OCI-LY7 (cell line): ENCODE results near the gene GAB1. TPM values are rescaled to one million over a fixed set of nuclear protein-coding genes. Genes with fewer than 3 reads are reported as not detected.
A peak's percentile ranks its signal among the peaks of the same experiment; 100 is the strongest.

ENCODE experiments used
- BruUV-seq: library from RNA; stranded (reverse); fragments of 400-500 nt; replicated peaks from 2 replicates; lab custom pipeline; 2021; lab: Mats Ljungman, UMichigan
- CTCF ChIA-PET: fragments of 300-600 bp; sonication (Branson Sonifier 250); formaldehyde crosslinking; loops from one replicate; lab custom pipeline; 2022; ENCODE audit warnings: antibody characterized with exemption; ENCODE audit not compliant: unreplicated experiment; lab: Charles Lee
- POLR2A ChIA-PET: fragments of 300-600 bp; sonication (Branson Sonifier 250); formaldehyde crosslinking; loops from one replicate; lab custom pipeline; 2022; ENCODE audit warnings: antibody characterized with exemption; lab: Charles Lee
- DNase-seq: peaks from one replicate; pipeline ENCODE4 v3.0.0-alpha.2; 2015; ENCODE audit warnings: low spot score
- H2AFZ ChIP-seq: fragments of 200-600 bp; sonication (generic), shearing (Covaris generic); 2 replicates; pipeline ENCODE4 v1.6.1; 2014; ENCODE audit warnings: mild to moderate bottlenecking, antibody characterized with exemption, low read length, moderate library complexity
- H3K27ac ChIP-seq: fragments of 200-600 bp; sonication (generic); 2 replicates; pipeline ENCODE4 v1.5.1; 2014; ENCODE audit warnings: mixed run types, low read depth, mild to moderate bottlenecking, moderate library complexity, low read length, inconsistent platforms; ENCODE audit not compliant: poor library complexity, severe bottlenecking
- H3K36me3 ChIP-seq: fragments of 200-600 bp; sonication (generic); 2 replicates; pipeline ENCODE4 v1.6.1; 2014; ENCODE audit warnings: mild to moderate bottlenecking, antibody characterized with exemption, low read length, moderate library complexity, mixed read lengths; ENCODE audit not compliant: insufficient read depth
- H3K4me1 ChIP-seq: fragments of 200-600 bp; sonication (generic); 2 replicates; pipeline ENCODE4 v1.5.1; 2014; ENCODE audit warnings: mild to moderate bottlenecking, low read length; ENCODE audit not compliant: insufficient read depth, poor library complexity, severe bottlenecking
- H3K4me2 ChIP-seq: fragments of 200-600 bp; sonication (generic); 2 replicates; pipeline ENCODE4 v1.6.1; 2014; ENCODE audit warnings: mild to moderate bottlenecking, low read length
- H3K4me3 ChIP-seq: fragments of 200-600 bp; sonication (generic); 2 replicates; pipeline ENCODE4 v1.5.1; 2014; ENCODE audit warnings: mild to moderate bottlenecking, low read depth, low read length; ENCODE audit not compliant: poor library complexity, severe bottlenecking
- H3K79me2 ChIP-seq: fragments of 200-600 bp; sonication (generic); 2 replicates; pipeline ENCODE4 v1.6.1; 2016; ENCODE audit warnings: low read depth, mild to moderate bottlenecking, low read length, moderate library complexity, mixed read lengths; ENCODE audit not compliant: insufficient read depth
- H3K9me2 ChIP-seq: fragments of 200-600 bp; sonication (generic); 2 replicates; pipeline ENCODE4 v1.6.1; 2016; ENCODE audit warnings: mild to moderate bottlenecking, low read length, mixed read lengths; ENCODE audit not compliant: insufficient read depth
- H3K9me3 ChIP-seq: fragments of 200-600 bp; sonication (generic); 2 replicates; pipeline ENCODE4 v1.6.1; 2014; ENCODE audit warnings: mild to moderate bottlenecking, mixed run types, low read length, mixed read lengths
- H4K20me1 ChIP-seq: fragments of 200-600 bp; sonication (generic); 2 replicates; pipeline ENCODE4 v1.6.1; 2014; ENCODE audit warnings: mild to moderate bottlenecking, antibody characterized with exemption, low read length, moderate library complexity, mixed read lengths; ENCODE audit not compliant: insufficient read depth
- CTCF ChIP-seq: fragments of 200-600 bp; sonication (generic); conservative IDR thresholded peaks from 2 replicates; pipeline ENCODE4 v1.5.1; 2014; ENCODE audit warnings: mild to moderate bottlenecking, antibody characterized with exemption, low read length, moderate library complexity, mixed read lengths
- EZH2phosphoT487 ChIP-seq: fragments of 200-600 bp; sonication (generic); IDR thresholded peaks from 2 replicates; pipeline ENCODE4 v1.6.1; 2018; ENCODE audit warnings: low read depth, borderline replicate concordance, mild to moderate bottlenecking, mixed run types, antibody characterized with exemption, low read length, moderate library complexity, mixed read lengths
- intact Hi-C: fragments of 100-400 bp; cut with micrococcal nuclease; formaldehyde crosslinking; loops from one replicate; pipeline ENCODE4 v1.10.0; 2022; ENCODE audit not compliant: unreplicated experiment
- total RNA-seq, 2 experiments: library from RNA; depleted of rRNA in 1 of 2; stranded (reverse); fragments of >200 nt in 1 of 2; shearing (Covaris generic) in 1 of 2; gene quantifications; 2 replicates each; pipeline ENCODE4 v1.2.3, GENCODE V29; 2014 to 2022

Gene GAB1
- total RNA-seq, 2 experiments from 2014 or later = 42.6 to 99.3 TPM

- no peak for TF ChIP-seq CTCF
- TF ChIP-seq EZH2phosphoT487 = no peak
- no peaks in the 10 kb centered on the region for H3K9me3 ChIP-seq
- H3K79me2 ChIP-seq = peaks cover 41% of the 10 kb centered on the region
- peak overlapping the region; percentile 68 for H3K4me2 ChIP-seq
- DNase-seq = peak; percentile 74
- no peaks in the 10 kb centered on the region for H3K36me3 ChIP-seq
- H3K9me2 ChIP-seq = no peaks in the 10 kb centered on the region
- H3K4me1 ChIP-seq = peaks cover 43% of the 10 kb centered on the region
- intact Hi-C loops = loop anchor here (1.0 to 5.0 kb wide), 6 partner anchors 21 to 152 kb away; partner anchors contain the start of gene USP38
- POLR2A ChIA-PET = interaction anchor here (0.6 to 12.7 kb wide), 12 partner anchors 9 to 259 kb away, joined by 3 to 236 read pairs (median 4); partner anchors contain the start of gene SMARCA5
- CTCF ChIA-PET = interaction anchor here (0.6 kb wide), 1 partner anchor 58 kb away, joined by 3 read pairs; no protein-coding TSS in a partner anchor
- H2AFZ ChIP-seq = peak overlapping the region; percentile 77
- peak overlapping the region; percentile 59 for H3K27ac ChIP-seq
- no TSS peak for BruUV-seq
- 0 out of 2 replicates have a peak, but pooled peaks cover 9% of the 10 kb centered on the region for H4K20me1 ChIP-seq
- peak overlapping the region; percentile 94 for H3K4me3 ChIP-seq
Observed at GRCh38 chr4:143335979-143336780, 496 bp upstream of the GAB1 start.

- peaks cover 49% of the 10 kb centered on the region for H3K4me1 ChIP-seq
- intact Hi-C loops = loop anchor here (2.0 to 5.0 kb wide), 3 partner anchors 55 to 145 kb away; no protein-coding TSS in a partner anchor
- no peaks in the 10 kb centered on the region for H3K9me2 ChIP-seq
- DNase-seq = peak; percentile 57
- ChIA-PET POLR2A (interaction anchor here (0.6 to 12.7 kb wide), 14 partner anchors 17 to 1866 kb away, joined by 3 to 236 read pairs (median 4); partner anchors contain the start of gene SMARCA5), CTCF (interaction anchor here (0.9 to 1.6 kb wide), 2 partner anchors 18 to 38 kb away, joined by 3 to 13 read pairs; no protein-coding TSS in a partner anchor)
- H3K4me2 ChIP-seq = peak overlapping the region; percentile 93
- H3K4me3 ChIP-seq = peak overlapping the region; percentile 94
- no peaks in the 10 kb centered on the region for H3K9me3 ChIP-seq
- no peaks in the 10 kb centered on the region; the same call in 1 of the 2 replicates for H3K36me3 ChIP-seq
- peak overlapping the region; percentile 39 for H3K27ac ChIP-seq
- TF ChIP-seq EZH2phosphoT487 = no peak
- peak; percentile 32 for TF ChIP-seq CTCF
- peak overlapping the region; percentile 58; the same call in 1 of the 2 replicates for H2AFZ ChIP-seq
- 0 out of 2 replicates have a peak, but pooled peaks cover 9% of the 10 kb centered on the region for H4K20me1 ChIP-seq
- no TSS peak for BruUV-seq
- H3K79me2 ChIP-seq = peaks cover 57% of the 10 kb centered on the region
Observed at GRCh38 chr4:143337600-143338287, 1.1 kb downstream of the GAB1 start.
